OCI-LY1 (cell line): ENCODE measurements around the gene NAPEPLD.

Experiments
- H2AFZ ChIP-seq: fragments of 200-600 bp; sonication (generic), shearing (Covaris generic); 2 replicates; pipeline ENCODE4 v1.6.0; 2014; ENCODE audit warnings: antibody characterized with exemption, mild to moderate bottlenecking, low read length
- H3F3A ChIP-seq: fragments of 200-600 bp; sonication (generic), shearing (Covaris generic); 2 replicates; pipeline ENCODE4 v1.6.0; 2014; ENCODE audit warnings: mild to moderate bottlenecking, antibody characterized with exemption, low read length, moderate library complexity; ENCODE audit not compliant: insufficient read depth
- H3K27ac ChIP-seq: fragments of 200-600 bp; sonication (generic); 2 replicates; pipeline ENCODE4 v1.5.1; 2014; ENCODE audit warnings: low read length, mixed run types, mild to moderate bottlenecking, low read depth; ENCODE audit not compliant: poor library complexity, severe bottlenecking
- H3K27me3 ChIP-seq: fragments of 200-600 bp; sonication (generic); 2 replicates; pipeline ENCODE4 v1.6.0; 2014; ENCODE audit warnings: antibody characterized with exemption, mild to moderate bottlenecking, low read length, moderate library complexity; ENCODE audit not compliant: insufficient read depth
- H3K36me3 ChIP-seq: fragments of 200-600 bp; sonication (generic); 2 replicates; pipeline ENCODE4 v1.6.1; 2014; ENCODE audit warnings: mild to moderate bottlenecking, antibody characterized with exemption, low read length, moderate library complexity, mixed read lengths; ENCODE audit not compliant: insufficient read depth
- H3K4me1 ChIP-seq: fragments of 200-600 bp; sonication (generic); 2 replicates; pipeline ENCODE4 v1.5.1; 2014; ENCODE audit warnings: mild to moderate bottlenecking, low read length, moderate library complexity; ENCODE audit not compliant: insufficient read depth, severe bottlenecking
- H3K4me2 ChIP-seq: fragments of 200-600 bp; sonication (generic), shearing (Covaris generic); 2 replicates; pipeline ENCODE4 v1.6.1; 2014; ENCODE audit warnings: low read length
- H3K4me3 ChIP-seq: fragments of 200-600 bp; sonication (generic); 2 replicates; pipeline ENCODE4 v1.5.1; 2014; ENCODE audit warnings: low read length, low read depth, mild to moderate bottlenecking, mixed read lengths; ENCODE audit not compliant: poor library complexity, severe bottlenecking
- H3K79me2 ChIP-seq: fragments of 200-600 bp; shearing (Covaris generic); 2 replicates; pipeline ENCODE4 v1.6.1; 2016; ENCODE audit warnings: mixed run types, low read length, mixed read lengths; ENCODE audit not compliant: insufficient read depth
- H3K9ac ChIP-seq: fragments of 200-600 bp; sonication (generic), shearing (Covaris generic); 2 replicates; pipeline ENCODE4 v1.6.1; 2014; ENCODE audit warnings: mild to moderate bottlenecking, low read length, mixed read lengths
- H3K9me2 ChIP-seq: fragments of 200-600 bp; sonication (generic), shearing (Covaris generic); 2 replicates; pipeline ENCODE4 v1.6.1; 2014; ENCODE audit warnings: low read depth, mild to moderate bottlenecking, low read length, mixed read lengths
- H3K9me3 ChIP-seq: fragments of 200-600 bp; shearing (Covaris generic); 2 replicates; pipeline ENCODE4 v1.6.1; 2014; ENCODE audit warnings: low read length, mixed read lengths
- H4K20me1 ChIP-seq: fragments of 200-600 bp; sonication (generic), shearing (Covaris generic); 2 replicates; pipeline ENCODE4 v1.6.0; 2016; ENCODE audit warnings: mild to moderate bottlenecking, low read length; ENCODE audit not compliant: insufficient read depth
- CTCF ChIP-seq: fragments of 200-600 bp; sonication (generic), shearing (Covaris generic); IDR thresholded peaks from 2 replicates; pipeline ENCODE4 v1.5.1; 2017; ENCODE audit warnings: mild to moderate bottlenecking, antibody characterized with exemption, low read length, moderate library complexity, mixed read lengths
- EZH2 ChIP-seq: fragments of 200-600 bp; sonication (generic), shearing (Covaris generic); IDR thresholded peaks from 2 replicates; pipeline ENCODE4 v1.8.0; 2017; ENCODE audit warnings: borderline replicate concordance, mixed run types, mild to moderate bottlenecking, antibody characterized with exemption, low read length, moderate library complexity, mixed read lengths

Gene NAPEPLD

GRCh38 chr7:103132995-103133688 is 15.8 kb downstream of the NAPEPLD start:
- Histone ChIP-seq H3K9me3 (no peaks in the 10 kb centered on the region), H3K79me2 (peaks cover 55% of the 10 kb centered on the region), H3K36me3 (peaks cover 7% of the 10 kb centered on the region), H3F3A (no peaks in the 10 kb centered on the region), H3K4me3 (no peak overlapping the region), H3K27me3 (no peaks in the 10 kb centered on the region), H3K4me1 (peaks cover 36% of the 10 kb centered on the region), H3K4me2 (peak overlapping the region; percentile 33; the same call in 1 of the 2 replicates), H2AFZ (no peak overlapping the region), H3K27ac (peak overlapping the region; percentile 38), H3K9ac (peak overlapping the region; percentile 11; the same call in 1 of the 2 replicates), H3K9me2 (no peaks in the 10 kb centered on the region), H4K20me1 (no peaks in the 10 kb centered on the region)
- TF ChIP-seq CTCF = no peak
- no peak for TF ChIP-seq EZH2

GRCh38 chr7:103130901-103131624 is 17.8 kb downstream of the NAPEPLD start:
- H3K4me3 ChIP-seq = no peak overlapping the region
- no peak overlapping the region for H3K27ac ChIP-seq
- H3K9me2 ChIP-seq = no peaks in the 10 kb centered on the region
- no peak overlapping the region; the same call in 1 of the 2 replicates for H3K4me2 ChIP-seq
- H3K9me3 ChIP-seq = no peaks in the 10 kb centered on the region
- H3K27me3 ChIP-seq = no peaks in the 10 kb centered on the region
- H4K20me1 ChIP-seq = no peaks in the 10 kb centered on the region
- TF ChIP-seq CTCF = no peak
- no peak for TF ChIP-seq EZH2
- H3F3A ChIP-seq = no peaks in the 10 kb centered on the region
- no peak overlapping the region for H2AFZ ChIP-seq
- H3K36me3 ChIP-seq = peaks cover 28% of the 10 kb centered on the region
- H3K9ac ChIP-seq = no peak overlapping the region
- peaks cover 50% of the 10 kb centered on the region for H3K79me2 ChIP-seq
- H3K4me1 ChIP-seq = peaks cover 36% of the 10 kb centered on the region

- H4K20me1 ChIP-seq = no peaks in the 10 kb centered on the region
- H3K9me3 ChIP-seq = no peaks in the 10 kb centered on the region
- H3F3A ChIP-seq = no peaks in the 10 kb centered on the region
- H3K36me3 ChIP-seq = peaks cover 37% of the 10 kb centered on the region
- H3K27me3 ChIP-seq = no peaks in the 10 kb centered on the region
- H3K27ac ChIP-seq = no peak overlapping the region
- TF ChIP-seq CTCF (no peak), EZH2 (no peak)
- no peak overlapping the region; the same call in 1 of the 2 replicates for H3K9ac ChIP-seq
- H3K4me3 ChIP-seq = no peak overlapping the region
- H3K4me2 ChIP-seq = peak overlapping the region; percentile 14; the same call in 1 of the 2 replicates
- H3K9me2 ChIP-seq = no peaks in the 10 kb centered on the region
- no peak overlapping the region for H2AFZ ChIP-seq
- peaks cover 47% of the 10 kb centered on the region for H3K79me2 ChIP-seq
- peaks cover 36% of the 10 kb centered on the region for H3K4me1 ChIP-seq
Measured at GRCh38 chr7:103129702-103130549, 19.0 kb downstream of the NAPEPLD start.
